Adrenal gland (tissue), 5 donors: ENCODE data around the gene COL6A6.

Experiments used
- CTCF ChIP-seq, 6 experiments: fragments of 450-650 bp in 4 of 6; fragments of 200-600 bp in 2 of 6; sonication (generic) in 1 of 6; IDR thresholded peaks; 1 replicate in 5 of 6; 2 replicates in 1 of 6; pipeline versions ENCODE4 v1.5.1 to v1.8.0; 2016 to 2021; ENCODE audit warnings: antibody characterized with exemption in 6 of 6, mild to moderate bottlenecking in 2 of 6, moderate library complexity in 1 of 6
- POLR2A ChIP-seq, 2 donors: fragments of 450-650 bp; IDR thresholded peaks; one replicate each; pipeline ENCODE4 v1.6.1; 2017; ENCODE audit warnings: antibody characterized with exemption in 2 of 2, mild to moderate bottlenecking in 2 of 2, moderate library complexity in 1 of 2
- donor health status: DM: no; HTN: no; CAD: no.

GRCh38 chr3:130488769-130489450, 28.1 kb upstream of the COL6A6 start:
- TF ChIP-seq POLR2A (IDR thresholded peaks at IDR 0.05) (no peak), CTCF (IDR thresholded peaks at IDR 0.05) (no peak)
